Testis (tissue), 2 donors: ENCODE measurements around the gene PAPPA2.

Source experiments
- CTCF ChIP-seq, 3 experiments: fragments of 450-650 bp in 2 of 3; fragments of 200-600 bp in 1 of 3; sonication (generic) in 1 of 3; IDR thresholded peaks; one replicate each; pipeline ENCODE4 v1.5.1; 2016 to 2019; ENCODE audit warnings: antibody characterized with exemption in 3 of 3, mild to moderate bottlenecking in 2 of 3, moderate library complexity in 1 of 3
- POLR2A ChIP-seq: fragments of 450-650 bp; IDR thresholded peaks from one replicate; pipeline ENCODE4 v1.6.1; 2017; ENCODE audit warnings: antibody characterized with exemption, mild to moderate bottlenecking, moderate library complexity

GRCh38 chr1:176448340-176448739, 14.6 kb upstream of the PAPPA2 start:
- TF ChIP-seq CTCF (IDR thresholded peaks at IDR 0.05) (no peak), POLR2A (no peak)
